Hepatocyte (in vitro differentiated cells): Measurements from ENCODE around the gene MACROD2.

Source experiments
- EZH2 ChIP-seq: fragments of 200-600 bp; sonication (generic); IDR thresholded peaks from 2 replicates; pipeline ENCODE4 v1.6.1; 2016; ENCODE audit warnings: antibody characterized with exemption, mild to moderate bottlenecking, borderline replicate concordance
- TF ChIP-seq, protein P1 (sequence below): fragments of 200-600 bp; sonication (generic); IDR thresholded peaks from 2 replicates; pipeline ENCODE4 v1.5.1; 2016; ENCODE audit warnings: antibody characterized with exemption, mild to moderate bottlenecking; ENCODE audit not compliant: poor library complexity

DNA sequence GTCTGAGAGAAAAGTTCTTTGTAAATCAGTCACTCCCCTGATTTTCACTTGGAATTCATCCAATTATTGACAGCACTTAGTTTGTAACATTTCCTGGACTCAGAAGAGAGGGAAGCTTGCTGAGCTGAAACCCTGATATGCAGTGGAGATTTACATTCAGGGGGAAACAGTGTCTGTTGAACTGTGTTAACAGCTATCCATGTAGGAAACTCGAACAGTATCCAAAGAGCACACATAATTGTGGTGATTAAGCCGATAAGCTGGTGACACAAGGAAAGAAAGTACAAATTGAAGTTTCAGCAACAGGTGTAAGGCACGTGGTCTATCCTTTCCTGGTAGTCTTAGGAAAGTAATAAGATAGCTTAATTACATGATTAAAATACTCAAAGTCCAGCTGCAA, 420.2 kb downstream of the MACROD2 start:
- TF ChIP-seq, protein P1, sequence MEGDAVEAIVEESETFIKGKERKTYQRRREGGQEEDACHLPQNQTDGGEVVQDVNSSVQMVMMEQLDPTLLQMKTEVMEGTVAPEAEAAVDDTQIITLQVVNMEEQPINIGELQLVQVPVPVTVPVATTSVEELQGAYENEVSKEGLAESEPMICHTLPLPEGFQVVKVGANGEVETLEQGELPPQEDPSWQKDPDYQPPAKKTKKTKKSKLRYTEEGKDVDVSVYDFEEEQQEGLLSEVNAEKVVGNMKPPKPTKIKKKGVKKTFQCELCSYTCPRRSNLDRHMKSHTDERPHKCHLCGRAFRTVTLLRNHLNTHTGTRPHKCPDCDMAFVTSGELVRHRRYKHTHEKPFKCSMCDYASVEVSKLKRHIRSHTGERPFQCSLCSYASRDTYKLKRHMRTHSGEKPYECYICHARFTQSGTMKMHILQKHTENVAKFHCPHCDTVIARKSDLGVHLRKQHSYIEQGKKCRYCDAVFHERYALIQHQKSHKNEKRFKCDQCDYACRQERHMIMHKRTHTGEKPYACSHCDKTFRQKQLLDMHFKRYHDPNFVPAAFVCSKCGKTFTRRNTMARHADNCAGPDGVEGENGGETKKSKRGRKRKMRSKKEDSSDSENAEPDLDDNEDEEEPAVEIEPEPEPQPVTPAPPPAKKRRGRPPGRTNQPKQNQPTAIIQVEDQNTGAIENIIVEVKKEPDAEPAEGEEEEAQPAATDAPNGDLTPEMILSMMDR = no peak
- no peak for TF ChIP-seq EZH2
